Stimulated activated memory B cell treated with anti-CD40 and anti-IgM and Interleukin-4, amounts not matched to agents 10 μg/mL and 1 μg/mL and 100 μg/mL, for 72 hours (primary cell): ENCODE results near the gene CHRM4.
A peak's percentile ranks its signal among the peaks of the same experiment; 100 is the strongest.
"Not testable (repeated sequence)": the region's sequence is repeated elsewhere in the genome, so short reads cannot be mapped to it uniquely, and the experiment has no call there.

Experiments
- ATAC-seq: fragments of 150-1000 bp; cut with Tn5 transposase; 2 replicates; pipeline ENCODE4 v1.10.0; 2021
- H3K27ac Mint-ChIP-seq: one replicate; pipeline ENCODE4 v1.8.0; 2022; ENCODE audit warnings: mild to moderate bottlenecking, mixed read lengths
- H3K27me3 Mint-ChIP-seq: one replicate; pipeline ENCODE4 v1.8.0; 2022; ENCODE audit warnings: mixed read lengths
- H3K36me3 Mint-ChIP-seq: one replicate; pipeline ENCODE4 v1.8.0; 2022; ENCODE audit warnings: mixed read lengths
- H3K4me1 Mint-ChIP-seq: one replicate; pipeline ENCODE4 v1.8.0; 2022; ENCODE audit warnings: mixed read lengths
- H3K4me3 Mint-ChIP-seq: one replicate; pipeline ENCODE4 v1.8.0; 2022; ENCODE audit warnings: mild to moderate bottlenecking, moderate library complexity, mixed read lengths
- H3K9me3 Mint-ChIP-seq: one replicate; pipeline ENCODE4 v1.8.0; 2022; ENCODE audit warnings: mixed read lengths

CHRM4 gene

GRCh38 chr11:46380340-46381047, 11.1 kb downstream of the CHRM4 start:
- Mint-ChIP-seq H3K27ac (peak overlapping the region; percentile 35), H3K4me3 (peak overlapping the region; percentile 74), H3K9me3 (no peaks in the 10 kb centered on the region), H3K36me3 (peaks cover 20% of the 10 kb centered on the region), H3K4me1 (peaks cover 19% of the 10 kb centered on the region), H3K27me3 (peaks cover 39% of the 10 kb centered on the region)
- peak; percentile 39 for ATAC-seq

GRCh38 chr11:46379482-46380293, 11.9 kb downstream of the CHRM4 start:
- Mint-ChIP-seq H3K36me3 (peaks cover 28% of the 10 kb centered on the region), H3K4me1 (peaks cover 19% of the 10 kb centered on the region), H3K4me3 (peak overlapping the region; percentile 18), H3K27me3 (peaks cover 31% of the 10 kb centered on the region)
- not testable (repeated sequence) for H3K9me3 Mint-ChIP-seq, H3K27ac Mint-ChIP-seq, ATAC-seq

GRCh38 chr11:46378811-46379481, 12.6 kb downstream of the CHRM4 start:
- H3K4me3 Mint-ChIP-seq: no peak overlapping the region
- H3K27me3 Mint-ChIP-seq: peaks cover 23% of the 10 kb centered on the region
- H3K36me3 Mint-ChIP-seq: peaks cover 28% of the 10 kb centered on the region
- peaks cover 19% of the 10 kb centered on the region for H3K4me1 Mint-ChIP-seq
- ATAC-seq: no peak
- H3K27ac Mint-ChIP-seq: no peak overlapping the region
- no peaks in the 10 kb centered on the region for H3K9me3 Mint-ChIP-seq

GRCh38 chr11:46378296-46378695, 13.3 kb downstream of the CHRM4 start:
- H3K4me3 Mint-ChIP-seq: no peak overlapping the region
- ATAC-seq: no peak
- H3K27me3 Mint-ChIP-seq: peaks cover 17% of the 10 kb centered on the region
- H3K9me3 Mint-ChIP-seq: no peaks in the 10 kb centered on the region
- H3K4me1 Mint-ChIP-seq: peaks cover 19% of the 10 kb centered on the region
- peaks cover 28% of the 10 kb centered on the region for H3K36me3 Mint-ChIP-seq
- H3K27ac Mint-ChIP-seq: no peak overlapping the region

GRCh38 chr11:46377831-46378230, 13.7 kb downstream of the CHRM4 start:
- H3K4me1 Mint-ChIP-seq: peaks cover 19% of the 10 kb centered on the region
- H3K4me3 Mint-ChIP-seq: no peak overlapping the region
- H3K27me3 Mint-ChIP-seq: peaks cover 12% of the 10 kb centered on the region
- H3K27ac Mint-ChIP-seq: no peak overlapping the region
- H3K36me3 Mint-ChIP-seq: peaks cover 29% of the 10 kb centered on the region
- ATAC-seq: no peak
- no peaks in the 10 kb centered on the region for H3K9me3 Mint-ChIP-seq

GRCh38 chr11:46377290-46377689, 14.3 kb downstream of the CHRM4 start:
- peaks cover 34% of the 10 kb centered on the region for H3K36me3 Mint-ChIP-seq
- no peak overlapping the region for H3K27ac Mint-ChIP-seq
- no peaks in the 10 kb centered on the region for H3K9me3 Mint-ChIP-seq
- ATAC-seq: no peak
- peaks cover 7% of the 10 kb centered on the region for H3K27me3 Mint-ChIP-seq
- no peak overlapping the region for H3K4me3 Mint-ChIP-seq
- peaks cover 17% of the 10 kb centered on the region for H3K4me1 Mint-ChIP-seq

- Mint-ChIP-seq H3K27ac (no peak overlapping the region), H3K36me3 (peaks cover 34% of the 10 kb centered on the region), H3K4me1 (peaks cover 11% of the 10 kb centered on the region), H3K27me3 (no peaks in the 10 kb centered on the region), H3K9me3 (no peaks in the 10 kb centered on the region), H3K4me3 (no peak overlapping the region)
- ATAC-seq: no peak
Measured at GRCh38 chr11:46376258-46377050, 15.1 kb downstream of the CHRM4 start.

GRCh38 chr11:46375392-46376101, 16.0 kb downstream of the CHRM4 start:
- Mint-ChIP-seq H3K36me3 (peaks cover 34% of the 10 kb centered on the region), H3K27me3 (no peaks in the 10 kb centered on the region), H3K9me3 (no peaks in the 10 kb centered on the region), H3K27ac (no peak overlapping the region), H3K4me3 (no peak overlapping the region), H3K4me1 (peaks cover 11% of the 10 kb centered on the region)
- ATAC-seq: no peak

GRCh38 chr11:46374815-46375214, 16.8 kb downstream of the CHRM4 start:
- H3K27me3 Mint-ChIP-seq: no peaks in the 10 kb centered on the region
- no peaks in the 10 kb centered on the region for H3K9me3 Mint-ChIP-seq
- H3K27ac Mint-ChIP-seq: no peak overlapping the region
- ATAC-seq: no peak
- no peak overlapping the region for H3K4me3 Mint-ChIP-seq
- H3K4me1 Mint-ChIP-seq: peaks cover 7% of the 10 kb centered on the region
- H3K36me3 Mint-ChIP-seq: peaks cover 40% of the 10 kb centered on the region

GRCh38 chr11:46373787-46374740, 17.5 kb downstream of the CHRM4 start:
- Mint-ChIP-seq H3K27ac (no peak overlapping the region), H3K4me3 (no peak overlapping the region), H3K4me1 (peaks cover under 1% of the 10 kb centered on the region), H3K36me3 (peaks cover 48% of the 10 kb centered on the region), H3K9me3 (no peaks in the 10 kb centered on the region), H3K27me3 (no peaks in the 10 kb centered on the region)
- no peak for ATAC-seq

GRCh38 chr11:46372501-46372900, 19.1 kb downstream of the CHRM4 start:
- not testable (repeated sequence) for H3K4me3 Mint-ChIP-seq, H3K27ac Mint-ChIP-seq
- peaks cover 49% of the 10 kb centered on the region for H3K36me3 Mint-ChIP-seq

GRCh38 chr11:46372086-46372485, 19.5 kb downstream of the CHRM4 start:
- Mint-ChIP-seq H3K9me3 (no peaks in the 10 kb centered on the region), H3K27me3 (no peaks in the 10 kb centered on the region), H3K27ac (no peak overlapping the region), H3K4me3 (no peak overlapping the region), H3K36me3 (peaks cover 45% of the 10 kb centered on the region), H3K4me1 (peaks cover 5% of the 10 kb centered on the region)
- ATAC-seq: no peak

More at GRCh38 chr11:46372501-46372900, 19.1 kb downstream of the CHRM4 start:
- not testable (repeated sequence) for H3K9me3 Mint-ChIP-seq, ATAC-seq, H3K4me1 Mint-ChIP-seq, H3K27me3 Mint-ChIP-seq

GRCh38 chr11:46371262-46371661, 20.3 kb downstream of the CHRM4 start:
- not testable (repeated sequence) for H3K27me3 Mint-ChIP-seq, ATAC-seq, H3K4me3 Mint-ChIP-seq, H3K4me1 Mint-ChIP-seq, H3K27ac Mint-ChIP-seq, H3K9me3 Mint-ChIP-seq
- peaks cover 38% of the 10 kb centered on the region for H3K36me3 Mint-ChIP-seq
